Activated CD8-positive, alpha-beta memory T cell treated with anti-CD3 and anti-CD28 coated beads, Interleukin-2, amount 50 U/mL, for 1 hour (primary cell): ENCODE measurements around the gene HMX1.

Experiments used
- DNase-seq: peaks from one replicate; pipeline ENCODE4 v3.0.0-alpha.2; 2020; ENCODE audit errors: extremely low read depth

HMX1 gene

DNA sequence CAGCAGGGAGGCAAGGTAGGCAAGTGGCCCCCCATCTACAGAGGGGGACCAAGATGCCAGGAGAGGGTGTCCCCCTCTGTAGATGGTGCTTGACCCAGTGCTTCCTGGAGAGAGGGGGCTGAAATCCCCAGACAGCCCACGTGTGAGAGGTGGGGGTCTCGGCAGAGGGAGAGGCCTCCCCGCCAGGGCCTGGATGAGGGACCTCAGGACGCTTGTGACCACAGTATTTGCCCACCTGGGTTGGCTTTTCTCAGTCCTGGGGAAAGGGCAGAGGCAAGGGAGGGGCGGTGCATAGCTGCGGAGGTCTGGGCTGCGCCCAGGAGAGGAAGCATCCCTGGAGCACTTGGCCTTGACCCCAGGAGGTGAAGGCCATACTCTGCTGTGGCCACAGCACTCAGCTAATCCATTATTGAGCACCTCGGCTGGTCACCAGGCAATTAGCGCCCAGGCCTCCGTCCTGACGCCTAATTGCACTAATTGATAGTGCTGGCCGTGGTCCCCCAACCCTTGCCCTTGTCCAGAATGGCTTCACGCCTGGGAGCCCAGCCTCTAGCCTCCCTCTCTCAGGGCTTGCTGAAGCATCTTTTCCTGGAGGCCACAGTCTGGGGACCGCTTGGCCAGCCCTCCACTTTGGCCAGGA, 30.7 kb downstream of the HMX1 start:
- no peak for DNase-seq

DNA sequence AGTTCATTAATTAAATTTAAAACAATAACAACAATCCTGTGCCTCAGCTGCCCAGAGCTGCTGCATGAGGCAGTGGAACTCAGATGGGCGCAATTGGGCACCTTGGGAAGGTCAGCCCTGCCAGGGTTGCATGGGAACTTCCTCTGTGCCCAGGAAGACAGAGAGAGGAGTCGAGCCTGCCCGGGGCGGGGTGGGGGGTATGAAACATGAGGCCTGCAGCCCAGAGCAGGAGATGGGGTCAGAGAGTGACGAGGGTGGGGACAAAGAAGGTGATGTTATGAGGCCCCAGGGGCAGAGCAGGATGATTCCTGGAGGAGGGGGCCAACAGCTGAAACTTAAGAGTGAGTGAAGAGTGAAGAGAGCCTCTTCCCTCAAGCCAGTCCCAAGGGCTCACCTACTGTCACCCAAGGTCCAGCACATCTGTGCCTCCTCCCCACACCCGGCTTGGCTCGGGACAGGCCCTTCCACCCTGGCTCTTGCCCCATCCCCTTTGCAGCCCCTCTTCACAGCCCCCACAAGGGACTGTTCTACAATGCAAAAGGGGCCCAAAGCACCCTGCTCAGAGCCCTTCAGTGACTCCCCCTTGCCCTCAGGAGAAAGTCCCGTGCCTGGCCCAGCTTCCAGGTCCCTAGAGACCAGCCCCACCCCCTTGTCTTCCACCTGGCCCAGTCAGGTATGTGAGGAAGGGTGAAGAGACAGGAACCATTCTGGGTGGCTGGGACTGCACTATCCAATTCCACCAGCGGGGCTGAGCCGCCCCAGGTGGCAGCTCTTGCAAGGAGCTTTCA, 31.4 kb downstream of the HMX1 start:
- DNase-seq = no peak

DNA sequence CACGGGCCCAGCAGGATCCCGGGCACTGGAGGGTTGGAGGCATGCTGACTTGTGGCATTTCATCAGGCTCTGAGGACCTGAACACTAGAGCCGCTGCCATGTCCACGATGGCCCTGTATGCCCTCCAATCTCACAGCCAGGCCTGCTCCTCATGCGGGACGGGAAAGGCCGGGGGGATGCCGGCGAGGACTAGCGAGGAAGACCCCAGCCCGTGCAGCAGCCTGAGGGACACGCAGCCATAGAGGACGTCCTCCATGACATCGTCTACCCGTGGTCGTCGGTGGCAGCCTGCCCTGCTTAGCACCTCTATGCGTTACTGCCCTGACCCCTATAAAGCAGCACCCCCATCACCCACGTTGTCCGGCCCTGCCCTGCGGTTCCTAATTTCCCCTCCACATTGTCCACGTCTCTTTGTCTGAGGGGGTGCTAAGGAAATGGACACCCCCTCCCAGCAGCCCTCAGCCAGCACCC, 32.6 kb downstream of the HMX1 start:
- DNase-seq = no peak

DNA sequence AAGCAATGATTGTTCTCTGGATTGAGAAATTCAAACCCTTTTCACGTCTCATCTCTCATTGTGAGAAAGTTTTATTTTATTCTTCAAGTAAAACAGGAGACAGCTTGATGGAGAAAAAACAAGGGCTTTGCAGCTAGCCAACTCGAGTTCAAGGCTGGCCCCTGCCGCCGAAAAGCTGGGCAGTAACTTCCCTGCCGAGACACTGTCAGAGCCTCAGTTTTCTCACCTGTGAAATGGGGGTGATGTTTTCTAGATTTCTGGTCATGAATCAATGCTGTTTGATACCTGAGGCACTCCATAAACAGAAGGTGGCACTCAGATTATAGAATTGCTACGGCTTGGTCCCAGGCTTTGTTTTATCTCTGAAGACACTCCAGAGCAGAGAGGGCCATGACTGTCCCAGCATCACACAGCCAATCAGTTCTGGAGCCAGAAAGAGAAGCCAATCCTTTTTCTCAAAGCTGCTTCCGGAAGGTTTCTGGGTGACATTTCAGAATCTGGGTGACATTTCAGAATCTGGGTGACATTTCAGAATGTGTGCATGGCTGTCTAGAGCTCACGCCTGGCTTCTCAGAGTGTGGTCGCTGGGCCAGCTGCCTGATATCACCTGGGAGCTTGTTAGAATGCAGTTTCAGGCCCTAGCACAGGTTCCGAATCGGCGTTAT, 33.2 kb downstream of the HMX1 start:
- no peak for DNase-seq

DNA sequence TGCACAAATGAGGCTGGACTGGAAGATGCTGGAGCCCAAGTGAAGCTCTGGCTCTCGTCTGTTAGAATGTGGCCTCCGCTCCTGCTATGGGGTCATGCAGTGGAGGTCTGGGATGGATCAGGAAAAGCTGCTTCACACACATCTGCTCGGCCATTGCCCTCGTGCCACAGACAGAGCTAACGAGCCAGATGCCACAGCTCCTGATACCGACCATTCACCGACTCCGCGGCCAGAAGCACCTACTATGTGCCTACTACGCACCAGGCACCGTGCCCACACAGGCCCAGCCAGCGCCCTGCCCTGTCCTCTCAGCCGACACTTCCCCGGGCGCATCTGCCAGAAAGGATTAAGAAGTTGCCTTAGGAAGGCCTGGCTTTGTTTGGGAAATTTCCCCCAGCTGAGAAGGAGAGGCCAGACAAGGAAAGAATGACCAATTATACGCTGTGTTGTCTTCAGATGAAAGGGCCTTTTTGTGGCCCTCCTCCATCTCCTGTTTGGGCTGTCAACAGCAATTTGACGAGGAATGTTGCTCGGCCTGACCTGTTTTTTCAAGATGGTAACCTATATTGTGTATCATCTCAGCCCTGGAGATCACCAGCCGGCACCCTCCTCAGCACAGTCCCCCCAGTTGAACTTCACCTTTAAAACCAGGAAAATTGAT, 34.3 kb downstream of the HMX1 start:
- DNase-seq = no peak

DNA sequence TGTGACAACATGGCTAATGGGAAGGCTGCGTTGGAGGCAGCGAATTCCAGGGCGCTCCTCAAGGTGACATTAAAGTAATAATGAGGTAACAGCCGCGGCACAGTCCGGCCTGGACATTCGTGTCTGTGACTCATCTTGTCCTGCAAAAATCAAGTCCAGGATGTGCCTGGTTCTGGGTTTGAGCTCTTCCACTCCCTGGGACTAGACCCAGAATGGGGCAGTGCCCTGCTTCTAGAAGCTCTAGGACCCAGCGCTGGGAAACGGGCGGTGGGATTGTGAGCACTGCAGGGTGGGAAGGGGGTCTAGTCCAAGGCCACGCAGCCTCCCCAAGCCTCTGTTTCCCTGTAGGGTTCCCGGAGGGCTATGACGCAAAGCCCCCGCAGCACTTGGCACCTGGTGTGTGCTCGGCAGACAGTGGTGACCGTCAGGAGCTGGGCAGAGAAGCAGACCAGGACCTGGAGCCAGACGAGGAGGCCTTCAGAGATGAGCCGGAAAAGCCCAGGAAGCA, 34.9 kb downstream of the HMX1 start:
- DNase-seq = no peak

DNA sequence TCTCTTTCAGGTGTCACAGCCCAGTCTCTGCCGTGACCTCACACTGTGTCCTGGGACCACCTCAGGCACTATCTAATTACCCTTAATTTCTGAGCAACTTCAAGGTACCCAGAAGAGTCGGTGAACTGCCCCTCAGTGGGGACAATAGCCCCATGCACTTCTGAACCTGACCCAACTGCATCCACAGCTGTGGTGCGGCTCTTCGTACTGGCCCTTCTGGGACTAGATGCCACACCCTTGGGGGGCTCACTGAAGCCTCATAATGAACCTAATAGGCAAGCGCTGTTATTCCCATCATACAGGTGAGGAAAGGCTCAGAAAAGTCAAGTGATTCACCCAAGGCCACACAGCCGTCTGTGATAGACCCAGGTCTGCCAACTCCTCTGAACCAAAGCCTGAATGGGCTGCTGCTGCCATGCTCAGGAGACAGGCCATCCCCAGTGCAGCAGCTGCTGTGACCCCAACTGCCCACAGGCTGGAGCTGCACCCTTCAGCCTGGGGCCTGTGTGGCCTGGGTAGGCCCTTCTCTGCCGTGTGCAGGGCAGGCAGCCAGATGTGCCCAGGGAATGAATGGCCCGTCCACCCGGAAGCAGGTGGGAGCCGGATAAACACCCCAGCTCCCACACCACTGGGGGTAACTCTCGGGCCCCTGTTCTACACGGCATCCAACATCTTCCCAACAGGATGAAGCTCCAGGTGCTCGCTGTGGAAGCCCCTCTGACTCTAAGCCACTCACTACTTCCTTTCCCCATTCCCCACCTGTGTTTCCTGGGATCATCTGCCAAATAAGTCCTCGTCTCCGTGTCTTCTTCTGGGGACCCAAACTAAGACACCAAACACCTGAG, 35.9 kb downstream of the HMX1 start:
- no peak for DNase-seq

DNA sequence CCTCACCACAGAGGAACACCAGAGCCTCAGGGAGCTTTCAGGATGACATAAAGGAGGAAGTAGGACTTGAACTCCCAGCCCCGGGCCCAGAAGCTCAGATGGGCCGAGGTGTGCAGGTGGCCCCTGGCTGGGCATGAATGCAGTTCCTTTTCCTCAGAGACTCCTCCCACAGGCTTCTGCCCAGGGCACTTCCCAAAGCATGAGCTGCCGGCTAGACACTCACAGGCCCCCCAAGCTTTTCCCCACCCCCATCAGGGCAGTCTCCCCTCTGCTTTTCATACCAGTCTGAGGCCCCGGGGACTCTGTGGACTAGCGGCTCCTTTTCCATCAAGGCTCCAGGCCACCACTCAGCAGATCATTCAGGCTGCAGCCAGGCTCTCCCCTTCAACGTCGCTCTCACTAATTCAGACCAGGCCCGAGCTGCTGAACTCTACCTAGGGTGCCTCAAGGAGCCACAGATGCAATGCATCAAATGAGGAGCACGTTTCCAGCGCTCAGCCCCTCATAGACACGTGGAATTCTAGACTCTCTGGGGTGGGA, 36.9 kb downstream of the HMX1 start:
- DNase-seq = no peak

DNA sequence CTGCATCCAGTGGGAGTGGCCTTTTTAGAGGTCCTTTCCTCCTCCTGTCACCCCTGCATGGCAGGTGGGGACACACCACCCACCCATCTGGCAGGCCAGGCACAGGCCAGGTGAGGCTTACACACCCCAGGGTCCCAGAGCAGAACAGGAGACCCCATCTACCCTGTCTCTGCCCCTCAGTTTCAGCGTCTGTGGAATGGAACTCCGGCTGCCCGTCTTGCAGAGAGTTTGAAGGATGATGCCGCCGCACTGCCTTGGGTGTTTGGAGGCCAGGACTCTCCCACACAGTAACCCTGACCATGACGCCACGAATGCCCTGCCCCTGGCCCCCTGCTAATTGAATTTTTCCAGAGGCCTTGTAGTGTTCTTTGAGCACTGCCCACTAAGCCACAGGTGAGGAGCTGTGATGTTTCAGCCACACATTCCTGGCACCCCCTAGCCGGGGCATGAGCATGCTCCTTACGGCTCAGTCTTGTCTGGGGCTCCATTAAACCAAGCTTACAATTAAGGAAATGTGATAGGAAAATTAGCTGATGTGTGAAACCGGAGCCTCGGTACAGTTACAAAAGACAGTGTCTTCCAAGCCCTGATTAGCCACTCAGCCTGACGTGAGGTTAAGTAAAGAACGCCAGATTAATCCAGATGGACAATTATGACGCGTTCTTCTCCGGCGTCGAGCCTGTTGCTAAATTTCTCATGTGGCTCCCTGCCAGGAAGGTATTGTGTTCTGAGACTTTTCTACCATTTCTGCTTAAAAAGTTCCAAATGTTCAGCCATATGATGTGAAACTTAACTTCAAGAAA, 39.3 kb downstream of the HMX1 start:
- DNase-seq = no peak

DNA sequence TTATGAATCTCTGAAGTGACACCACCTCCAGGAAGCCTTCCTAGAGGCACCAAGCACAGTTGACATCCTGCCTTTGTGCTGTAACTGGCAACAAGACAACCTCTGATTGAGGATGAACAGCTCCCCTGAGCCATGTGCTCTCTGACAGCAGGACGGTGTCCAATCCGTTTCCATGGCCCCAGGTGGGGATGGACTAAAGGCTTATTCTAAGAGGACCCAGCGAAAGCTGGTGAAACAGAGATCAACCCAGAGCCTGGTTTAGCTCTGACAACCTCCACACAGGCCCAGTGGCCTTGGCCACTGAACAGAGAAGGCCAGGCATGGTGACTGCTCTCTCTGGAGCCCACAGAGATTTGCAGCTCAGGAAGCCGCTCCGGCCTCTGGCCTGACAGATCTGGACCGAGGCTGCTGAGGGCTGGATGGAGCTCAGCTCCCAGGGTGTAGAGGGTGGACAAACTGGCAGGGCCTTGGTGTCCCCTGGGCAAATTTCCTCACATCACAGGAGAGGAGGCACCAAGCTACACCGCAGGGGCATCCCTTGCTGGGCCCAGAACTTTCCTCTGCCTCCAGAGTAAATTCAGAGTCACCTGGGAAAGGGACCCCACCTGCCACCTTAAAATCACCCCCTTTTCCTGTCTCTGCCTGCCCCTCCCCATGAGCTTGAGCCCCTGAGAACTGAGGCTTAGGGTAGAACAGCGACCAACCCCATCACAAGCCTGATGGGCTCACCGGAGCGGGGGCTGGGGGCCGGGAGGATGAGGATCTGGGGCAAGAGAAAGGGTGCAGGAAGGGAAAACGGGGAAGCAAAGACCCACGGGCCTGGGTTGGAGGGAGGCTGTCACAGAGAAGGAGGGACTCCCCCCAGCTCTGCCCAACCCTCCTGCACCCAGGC, 40.2 kb downstream of the HMX1 start:
- DNase-seq = no peak

DNA sequence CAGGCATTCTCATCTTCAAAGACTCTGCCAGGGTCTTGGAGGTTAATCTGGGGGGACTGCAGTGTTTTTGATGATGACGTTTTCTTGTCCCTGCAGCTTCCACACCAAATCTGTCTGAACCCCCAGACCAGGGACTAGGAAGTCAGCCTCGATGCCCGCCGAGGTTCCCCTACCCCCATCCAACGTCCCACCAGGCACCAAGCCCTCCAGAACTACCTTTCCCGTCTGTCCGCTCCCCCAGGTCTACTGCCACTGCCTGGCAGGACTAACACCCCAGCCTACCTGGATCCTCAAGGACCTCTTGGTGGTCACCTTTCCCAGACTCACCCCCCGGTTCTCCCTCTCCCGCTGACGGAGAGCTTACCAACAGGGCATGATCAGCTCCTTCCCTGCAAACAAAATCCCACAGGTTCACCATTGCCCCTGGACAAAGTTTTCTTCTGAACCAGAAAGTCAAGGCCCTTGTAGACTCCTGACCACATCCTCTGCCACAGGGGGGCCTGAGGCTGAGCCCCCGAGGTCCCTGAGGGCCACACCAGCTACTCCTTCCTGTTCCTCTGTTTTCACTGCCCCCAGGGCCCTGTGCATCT, 40.9 kb downstream of the HMX1 start:
- DNase-seq = no peak

DNA sequence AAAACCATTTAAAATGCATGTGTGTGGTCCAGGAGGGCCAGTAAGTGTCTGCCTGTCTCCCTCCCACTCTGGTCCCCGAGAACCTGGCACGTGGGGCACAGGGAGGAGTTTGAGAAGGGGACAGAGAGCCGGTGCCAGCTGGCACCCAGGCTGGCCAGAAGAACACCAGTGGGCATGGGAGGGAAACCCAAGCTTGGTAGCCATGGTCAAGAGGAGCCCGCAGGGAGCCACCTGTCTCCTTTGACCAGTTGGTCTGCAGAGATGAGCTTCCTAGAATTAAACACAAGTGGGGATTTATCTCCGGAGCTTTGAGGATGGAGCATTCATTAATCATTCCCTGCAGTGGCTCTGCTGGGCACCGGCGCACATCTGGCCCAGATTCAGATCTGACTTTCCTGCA, 41.6 kb downstream of the HMX1 start:
- DNase-seq = no peak

DNA sequence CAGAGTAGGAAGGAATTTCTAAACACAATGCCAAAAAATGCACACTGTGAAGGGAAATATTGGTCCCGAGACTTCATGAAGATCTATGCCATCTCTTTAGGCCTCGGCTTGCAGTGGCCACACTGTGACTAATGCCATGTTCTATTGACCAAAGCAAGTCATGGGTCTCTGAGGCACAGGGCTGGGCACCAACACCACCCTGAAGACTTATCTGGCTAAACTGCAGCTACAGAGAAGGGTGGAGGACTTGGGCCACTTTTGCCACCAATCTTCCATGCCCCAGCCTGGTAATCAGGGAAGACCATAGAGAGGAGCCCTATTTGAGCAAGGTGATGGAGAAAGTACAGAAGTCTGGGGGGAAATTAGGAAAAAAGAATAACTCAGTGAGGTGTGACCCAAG, 42.1 kb downstream of the HMX1 start:
- DNase-seq = no peak

DNA sequence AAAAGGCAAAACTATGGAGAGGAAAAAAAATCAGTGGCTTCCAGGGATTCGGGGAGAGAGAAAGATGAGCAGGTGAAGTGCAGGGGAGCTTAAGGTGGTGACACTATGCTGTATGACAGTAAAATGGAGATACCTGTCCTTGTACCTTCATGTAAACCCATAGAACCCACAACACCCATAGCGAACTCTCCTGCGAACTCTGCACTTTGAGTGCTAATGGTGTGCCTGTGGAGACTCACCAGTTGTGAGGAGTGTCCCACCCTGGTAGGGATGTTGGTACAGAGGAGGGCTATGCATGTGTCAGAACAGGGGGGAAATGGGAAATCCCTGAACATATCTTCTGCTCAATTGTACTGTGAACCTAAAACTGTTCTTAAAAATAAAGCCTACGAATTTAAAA, 42.8 kb downstream of the HMX1 start:
- no peak for DNase-seq

DNA sequence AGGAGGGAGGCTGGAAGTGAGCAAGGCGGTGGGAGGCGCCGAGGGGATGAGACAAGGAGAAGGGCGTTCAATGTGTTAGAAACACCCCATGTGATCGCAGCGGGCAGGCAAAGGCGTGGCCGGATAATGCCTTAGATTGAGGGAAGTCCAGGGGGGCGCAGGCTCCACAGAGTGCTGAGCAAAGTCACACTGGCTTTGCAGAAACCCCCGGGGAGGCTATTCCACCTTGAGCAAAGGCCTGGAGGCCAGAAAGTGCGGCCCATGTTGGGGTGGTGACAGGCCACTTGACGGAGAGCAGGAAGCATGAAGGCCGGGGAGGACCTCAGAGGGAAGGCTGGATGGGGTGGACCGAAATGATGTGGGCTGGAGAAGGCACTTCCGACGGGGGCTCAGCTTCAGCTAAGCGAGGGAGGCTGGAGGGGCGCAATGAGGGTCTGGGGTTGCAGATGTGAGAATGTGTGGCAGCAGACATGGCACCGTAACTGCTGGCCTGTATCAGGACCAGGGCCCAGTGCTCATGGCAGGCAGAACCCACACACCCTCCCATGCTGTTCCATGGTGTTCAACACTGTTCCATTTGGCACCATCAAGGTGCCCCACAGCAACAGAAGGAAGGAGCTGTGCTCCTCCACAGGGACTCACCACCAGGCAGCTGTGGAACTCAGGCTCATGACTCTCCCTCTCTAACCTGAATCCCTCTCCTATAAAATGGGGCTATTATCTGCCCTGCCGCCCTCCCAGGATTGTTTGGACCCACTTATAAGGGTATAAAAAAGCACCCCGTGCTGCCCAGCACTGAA, 50.3 kb downstream of the HMX1 start:
- DNase-seq = no peak

DNA sequence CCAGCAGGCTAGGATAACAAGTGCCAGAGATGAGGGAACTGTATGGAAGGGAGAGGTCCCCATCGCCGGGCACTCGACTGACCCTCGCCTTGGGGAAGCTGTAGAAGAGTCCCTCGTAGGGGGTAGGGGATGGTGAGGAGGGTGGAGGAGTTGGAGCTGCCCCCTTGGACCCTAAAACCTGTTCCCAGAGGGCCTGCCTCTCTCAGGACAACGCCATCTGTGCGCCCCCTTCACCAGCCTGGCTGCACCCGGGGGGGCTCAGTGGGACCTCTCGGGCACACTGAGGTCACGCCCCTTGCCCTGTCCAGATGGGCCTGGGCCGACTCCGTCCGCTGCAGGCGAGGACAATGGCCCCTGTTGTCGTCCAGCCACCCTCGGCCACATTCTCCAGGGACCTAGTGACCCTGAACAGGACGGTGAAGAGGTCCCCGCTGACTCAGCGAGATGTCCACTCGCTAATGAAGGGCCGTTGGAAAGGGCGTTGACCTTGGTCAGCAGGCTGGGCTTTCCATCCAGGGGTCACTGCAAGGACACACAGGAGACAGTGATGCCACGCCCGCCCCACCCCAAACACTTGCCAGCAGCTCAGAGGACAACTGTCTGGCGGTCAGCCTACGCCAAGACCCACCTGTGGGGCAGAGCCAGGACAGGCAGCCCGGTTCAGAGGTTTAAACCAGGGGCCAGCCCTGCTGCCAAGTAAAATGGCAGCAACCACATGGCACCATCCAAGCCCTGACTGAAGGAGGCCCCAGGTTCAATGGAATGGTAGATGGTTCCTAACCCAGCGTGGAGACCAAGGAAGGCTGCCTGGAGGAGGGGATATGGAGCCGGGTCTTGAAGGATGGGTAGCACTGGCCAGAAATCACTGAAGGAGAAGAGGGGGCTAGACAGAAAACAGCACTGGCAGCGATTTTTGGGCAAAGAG, 51.2 kb downstream of the HMX1 start:
- no peak for DNase-seq
